GM21786 (cell line): Measurements from ENCODE around the gene TGIF2.
"Not testable (repeated sequence)": the region's sequence is repeated elsewhere in the genome, so short reads cannot be mapped to it uniquely, and the experiment has no call there.

ENCODE experiments used
- ATAC-seq: cut with Tn5 transposase; IDR thresholded peaks from one replicate; pipeline ENCODE4 v1.9.1; 2021; ENCODE audit not compliant: unreplicated experiment

TGIF2 gene

GRCh38 chr20:36546111-36546736 is 27.2 kb upstream of the TGIF2 start:
- no peak for ATAC-seq

GRCh38 chr20:36547186-36548005 is 26.0 kb upstream of the TGIF2 start:
- ATAC-seq: no peak

- no peak for ATAC-seq
These were observed 25.4 kb upstream of the TGIF2 start for GRCh38 chr20:36548006-36548315.

- no peak for ATAC-seq
These were observed 24.4 kb upstream of the TGIF2 start for GRCh38 chr20:36548704-36549627.

- no peak for ATAC-seq
These were observed 23.8 kb upstream of the TGIF2 start for GRCh38 chr20:36549628-36549941.

- ATAC-seq: no peak
These were observed 23.2 kb upstream of the TGIF2 start for GRCh38 chr20:36549942-36550789.

- ATAC-seq: no peak
These were observed 22.6 kb upstream of the TGIF2 start for GRCh38 chr20:36550790-36551299.

- no peak for ATAC-seq
These were observed 18.1 kb upstream of the TGIF2 start for GRCh38 chr20:36555248-36555647.

- no peak for ATAC-seq
These were observed 10.7 kb upstream of the TGIF2 start for GRCh38 chr20:36562724-36563123.

GRCh38 chr20:36563374-36563773 is 10.0 kb upstream of the TGIF2 start:
- ATAC-seq: no peak

- not testable (repeated sequence) for ATAC-seq
These were observed 9.2 kb upstream of the TGIF2 start for GRCh38 chr20:36564078-36564725.

- not testable (repeated sequence) for ATAC-seq
These were observed 8.7 kb upstream of the TGIF2 start for GRCh38 chr20:36564726-36565121.

GRCh38 chr20:36565520-36565919 is 7.9 kb upstream of the TGIF2 start:
- ATAC-seq: no peak

- ATAC-seq: no peak
These were observed 3.5 kb upstream of the TGIF2 start for GRCh38 chr20:36569847-36570429.

GRCh38 chr20:36571564-36572504 is 1.6 kb upstream of the TGIF2 start:
- no peak for ATAC-seq

GRCh38 chr20:36572701-36573102 is 695 bp upstream of the TGIF2 start:
- peak; percentile 18 for ATAC-seq

GRCh38 chr20:36573798-36574365 is 485 bp downstream of the TGIF2 start:
- no peak for ATAC-seq

- ATAC-seq: no peak
These were observed 1.2 kb downstream of the TGIF2 start for GRCh38 chr20:36574366-36575135.
